ENCODE data around the gene SH3BP2.

DNA sequence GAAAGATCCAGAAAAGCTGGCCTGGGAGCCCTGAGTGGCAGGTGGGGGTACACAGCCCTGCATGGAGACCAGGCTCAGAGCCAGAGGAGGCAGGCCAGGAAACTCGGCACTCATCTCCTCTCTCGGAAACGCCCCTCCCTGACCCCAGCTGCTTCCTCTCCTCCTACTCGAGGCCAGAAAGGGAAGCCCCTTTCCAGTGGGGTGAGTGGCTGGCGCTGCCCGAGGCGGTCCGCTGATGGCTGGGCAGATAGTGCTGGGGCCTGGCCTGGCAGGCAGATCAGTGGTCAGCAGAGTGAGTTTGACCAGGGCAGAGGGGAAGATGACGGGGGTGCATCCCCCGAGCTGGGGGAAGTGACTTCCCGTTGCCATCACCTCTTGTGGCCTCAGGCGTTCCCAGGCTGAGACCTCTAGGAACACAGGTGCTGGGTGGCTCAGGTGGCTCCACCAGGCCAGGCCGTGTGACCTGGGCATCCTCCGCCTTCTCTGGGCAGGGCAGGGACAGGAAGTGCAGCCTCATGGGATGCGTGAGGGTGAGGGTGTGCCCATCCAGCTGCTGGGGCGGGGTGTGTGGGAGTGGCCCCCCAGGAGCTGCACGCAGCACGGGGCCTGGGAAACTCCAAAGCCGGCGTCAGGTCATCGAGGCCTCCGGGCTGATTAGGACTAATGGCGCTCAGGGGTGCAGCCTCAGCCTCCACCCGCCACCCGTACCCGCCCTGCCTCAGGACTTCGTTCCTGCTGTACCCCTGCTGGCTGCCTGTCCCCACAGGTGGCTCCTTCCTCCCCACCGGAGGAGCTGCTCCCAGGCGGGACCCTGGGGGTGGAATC is 5.7 kb downstream of the SH3BP2 start:
- TF ChIP-seq, protein P1, sequence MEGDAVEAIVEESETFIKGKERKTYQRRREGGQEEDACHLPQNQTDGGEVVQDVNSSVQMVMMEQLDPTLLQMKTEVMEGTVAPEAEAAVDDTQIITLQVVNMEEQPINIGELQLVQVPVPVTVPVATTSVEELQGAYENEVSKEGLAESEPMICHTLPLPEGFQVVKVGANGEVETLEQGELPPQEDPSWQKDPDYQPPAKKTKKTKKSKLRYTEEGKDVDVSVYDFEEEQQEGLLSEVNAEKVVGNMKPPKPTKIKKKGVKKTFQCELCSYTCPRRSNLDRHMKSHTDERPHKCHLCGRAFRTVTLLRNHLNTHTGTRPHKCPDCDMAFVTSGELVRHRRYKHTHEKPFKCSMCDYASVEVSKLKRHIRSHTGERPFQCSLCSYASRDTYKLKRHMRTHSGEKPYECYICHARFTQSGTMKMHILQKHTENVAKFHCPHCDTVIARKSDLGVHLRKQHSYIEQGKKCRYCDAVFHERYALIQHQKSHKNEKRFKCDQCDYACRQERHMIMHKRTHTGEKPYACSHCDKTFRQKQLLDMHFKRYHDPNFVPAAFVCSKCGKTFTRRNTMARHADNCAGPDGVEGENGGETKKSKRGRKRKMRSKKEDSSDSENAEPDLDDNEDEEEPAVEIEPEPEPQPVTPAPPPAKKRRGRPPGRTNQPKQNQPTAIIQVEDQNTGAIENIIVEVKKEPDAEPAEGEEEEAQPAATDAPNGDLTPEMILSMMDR (conservative IDR thresholded peaks at IDR 0.05; ENCODE audit: low read depth, low read length) = no peak
- TF ChIP-seq EZH2phosphoT487 (IDR thresholded peaks at IDR 0.05; ENCODE audit: borderline replicate concordance, low read length) (no peak), EZH2 (IDR thresholded peaks at IDR 0.05; ENCODE audit: low read length, unreplicated experiment) (no peak)

Measured in PC-3 (cell line).